Vagina (tissue), 2 donors: ENCODE data around the gene SMARCD3. TPM values are rescaled to one million over a fixed set of nuclear protein-coding genes. Genes with fewer than 3 reads are reported as not detected.

ENCODE experiments used
- DNase-seq, 2 donors: peaks; one replicate each; pipeline ENCODE4 v3.0.0-alpha.2; 2017; ENCODE audit errors: extremely low spot score in 2 of 2
- H3K27ac ChIP-seq: fragments of 200-600 bp; sonication (generic); one replicate; pipeline ENCODE4 v1.5.1; 2019
- H3K27me3 ChIP-seq: fragments of 200-600 bp; sonication (generic); one replicate; pipeline ENCODE4 v1.5.1; 2019
- H3K36me3 ChIP-seq, 2 donors: fragments of 200-600 bp; sonication (generic); one replicate each; pipeline ENCODE4 v1.5.1; 2017 to 2019
- H3K4me1 ChIP-seq: fragments of 200-600 bp; sonication (generic); one replicate; pipeline ENCODE4 v1.5.1; 2019
- H3K4me3 ChIP-seq, 2 donors: fragments of 200-600 bp; sonication (generic); 1 replicate in 1 of 2; 2 replicates in 1 of 2; pipeline ENCODE4 v1.5.1; 2016 to 2019
- H3K9me3 ChIP-seq: fragments of 200-600 bp; sonication (generic); one replicate; pipeline ENCODE4 v1.5.1; 2019
- POLR2A ChIP-seq, 2 donors: fragments of 450-650 bp; IDR thresholded peaks; one replicate each; pipeline ENCODE4 v1.6.1; 2017; ENCODE audit warnings: antibody characterized with exemption in 2 of 2, mild to moderate bottlenecking in 2 of 2, moderate library complexity in 2 of 2
- POLR2AphosphoS5 ChIP-seq, 2 donors: sonication (generic); formaldehyde crosslinking; IDR thresholded peaks; one replicate each; pipeline ENCODE4 v1.9.0; 2017; ENCODE audit warnings: antibody characterized with exemption in 2 of 2, mild to moderate bottlenecking in 2 of 2, low read depth in 1 of 2; ENCODE audit not compliant: insufficient read depth in 1 of 2
- intact Hi-C: fragments of 100-400 bp; cut with DNase I; formaldehyde crosslinking; loops from one replicate; pipeline ENCODE4 v1.15.1; 2023
- total RNA-seq: library from RNA; depleted of rRNA; stranded (reverse); fragments of >200 nt; gene quantifications from one replicate; pipeline ENCODE4 v1.2.3, GENCODE V29; 2016
- TF ChIP-seq, protein P1 (sequence below), 3 experiments: fragments of 450-650 bp in 2 of 3; fragments of 200-600 bp in 1 of 3; sonication (generic) in 1 of 3; IDR thresholded peaks; one replicate each; pipeline ENCODE4 v1.5.1; 2017 to 2019; ENCODE audit warnings: antibody characterized with exemption in 3 of 3, mild to moderate bottlenecking in 2 of 3, moderate library complexity in 2 of 3

SMARCD3 gene
- total RNA-seq, 1 donor from 2014 or later, result 39.8 TPM

DNA sequence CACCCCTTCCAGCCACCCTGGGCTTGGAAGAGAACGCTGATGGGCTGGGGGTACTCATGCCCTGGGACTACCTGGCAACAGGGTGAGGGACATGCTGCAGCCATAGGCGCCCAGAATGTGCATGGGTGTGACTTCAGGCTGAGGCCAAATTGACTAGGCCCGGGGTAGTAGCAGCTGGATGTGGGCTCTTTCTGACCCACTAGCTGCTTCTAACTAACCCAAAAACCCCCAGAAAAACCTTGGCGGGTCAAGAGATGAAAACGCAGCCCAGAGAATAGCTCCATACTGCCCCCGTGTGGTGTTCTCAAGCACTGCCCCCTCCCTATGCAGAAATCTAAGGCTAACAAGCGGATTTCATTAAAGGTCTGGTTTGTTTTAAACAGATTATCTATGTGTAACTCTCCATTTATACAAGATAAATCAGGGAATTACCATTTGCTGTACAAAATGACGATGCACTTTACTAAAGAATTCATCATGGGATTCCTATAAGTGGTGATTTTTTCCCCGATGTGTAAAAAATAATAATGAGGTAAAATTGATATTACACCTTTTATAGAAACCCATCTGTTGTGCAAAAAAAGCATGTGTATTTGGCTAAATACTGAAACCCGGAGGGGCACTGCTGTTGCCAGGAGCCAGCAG is 4.2 kb downstream of the SMARCD3 start:
- no peaks in the 10 kb centered on the region for H3K9me3 ChIP-seq
- TF ChIP-seq, protein P1, sequence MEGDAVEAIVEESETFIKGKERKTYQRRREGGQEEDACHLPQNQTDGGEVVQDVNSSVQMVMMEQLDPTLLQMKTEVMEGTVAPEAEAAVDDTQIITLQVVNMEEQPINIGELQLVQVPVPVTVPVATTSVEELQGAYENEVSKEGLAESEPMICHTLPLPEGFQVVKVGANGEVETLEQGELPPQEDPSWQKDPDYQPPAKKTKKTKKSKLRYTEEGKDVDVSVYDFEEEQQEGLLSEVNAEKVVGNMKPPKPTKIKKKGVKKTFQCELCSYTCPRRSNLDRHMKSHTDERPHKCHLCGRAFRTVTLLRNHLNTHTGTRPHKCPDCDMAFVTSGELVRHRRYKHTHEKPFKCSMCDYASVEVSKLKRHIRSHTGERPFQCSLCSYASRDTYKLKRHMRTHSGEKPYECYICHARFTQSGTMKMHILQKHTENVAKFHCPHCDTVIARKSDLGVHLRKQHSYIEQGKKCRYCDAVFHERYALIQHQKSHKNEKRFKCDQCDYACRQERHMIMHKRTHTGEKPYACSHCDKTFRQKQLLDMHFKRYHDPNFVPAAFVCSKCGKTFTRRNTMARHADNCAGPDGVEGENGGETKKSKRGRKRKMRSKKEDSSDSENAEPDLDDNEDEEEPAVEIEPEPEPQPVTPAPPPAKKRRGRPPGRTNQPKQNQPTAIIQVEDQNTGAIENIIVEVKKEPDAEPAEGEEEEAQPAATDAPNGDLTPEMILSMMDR (IDR thresholded peaks at IDR 0.05), result peak in 2 of 3 experiments; percentile 64 to 71
- TF ChIP-seq POLR2A (IDR thresholded peaks at IDR 0.05), result no peak
- no peak for DNase-seq
- peaks cover 57% of the 10 kb centered on the region for H3K4me1 ChIP-seq
- H3K27me3 ChIP-seq, result no peaks in the 10 kb centered on the region
- no peaks in the 10 kb centered on the region for H3K36me3 ChIP-seq
- intact Hi-C loops, result no loop called here
- no peak overlapping the region for H3K27ac ChIP-seq
- H3K4me3 ChIP-seq, result no peak overlapping the region

GRCh38 chr7:151243408-151244195 is 4.9 kb downstream of the SMARCD3 start:
- H3K9me3 ChIP-seq, result no peaks in the 10 kb centered on the region
- peaks cover 56% of the 10 kb centered on the region for H3K4me1 ChIP-seq
- TF ChIP-seq POLR2A (IDR thresholded peaks at IDR 0.05), result no peak
- H3K36me3 ChIP-seq, result peaks cover 0 to 5% of the 10 kb centered on the region in 2 donors
- DNase-seq, result no peak
- H3K4me3 ChIP-seq, result no peak overlapping the region
- H3K27me3 ChIP-seq, result no peaks in the 10 kb centered on the region
- intact Hi-C loops, result no loop called here
- no peak overlapping the region for H3K27ac ChIP-seq

- H3K27me3 ChIP-seq, result no peaks in the 10 kb centered on the region
- H3K27ac ChIP-seq, result no peak overlapping the region
- TF ChIP-seq POLR2A (IDR thresholded peaks at IDR 0.05) (no peak), POLR2AphosphoS5 (IDR thresholded peaks at IDR 0.05; ENCODE audit: insufficient read depth in 1 of 2, low read depth in 1 of 2) (no peak)
- TF ChIP-seq, protein P1 (IDR thresholded peaks at IDR 0.05), result no peak
- H3K4me1 ChIP-seq, result peaks cover 52% of the 10 kb centered on the region
- no peaks in the 10 kb centered on the region for H3K9me3 ChIP-seq
- no peak overlapping the region for H3K4me3 ChIP-seq
- no peak for DNase-seq
- H3K36me3 ChIP-seq, result peaks cover 0 to 11% of the 10 kb centered on the region in 2 donors
- intact Hi-C loops, result no loop called here
Observed at GRCh38 chr7:151243045-151243349, 5.5 kb downstream of the SMARCD3 start.

DNA sequence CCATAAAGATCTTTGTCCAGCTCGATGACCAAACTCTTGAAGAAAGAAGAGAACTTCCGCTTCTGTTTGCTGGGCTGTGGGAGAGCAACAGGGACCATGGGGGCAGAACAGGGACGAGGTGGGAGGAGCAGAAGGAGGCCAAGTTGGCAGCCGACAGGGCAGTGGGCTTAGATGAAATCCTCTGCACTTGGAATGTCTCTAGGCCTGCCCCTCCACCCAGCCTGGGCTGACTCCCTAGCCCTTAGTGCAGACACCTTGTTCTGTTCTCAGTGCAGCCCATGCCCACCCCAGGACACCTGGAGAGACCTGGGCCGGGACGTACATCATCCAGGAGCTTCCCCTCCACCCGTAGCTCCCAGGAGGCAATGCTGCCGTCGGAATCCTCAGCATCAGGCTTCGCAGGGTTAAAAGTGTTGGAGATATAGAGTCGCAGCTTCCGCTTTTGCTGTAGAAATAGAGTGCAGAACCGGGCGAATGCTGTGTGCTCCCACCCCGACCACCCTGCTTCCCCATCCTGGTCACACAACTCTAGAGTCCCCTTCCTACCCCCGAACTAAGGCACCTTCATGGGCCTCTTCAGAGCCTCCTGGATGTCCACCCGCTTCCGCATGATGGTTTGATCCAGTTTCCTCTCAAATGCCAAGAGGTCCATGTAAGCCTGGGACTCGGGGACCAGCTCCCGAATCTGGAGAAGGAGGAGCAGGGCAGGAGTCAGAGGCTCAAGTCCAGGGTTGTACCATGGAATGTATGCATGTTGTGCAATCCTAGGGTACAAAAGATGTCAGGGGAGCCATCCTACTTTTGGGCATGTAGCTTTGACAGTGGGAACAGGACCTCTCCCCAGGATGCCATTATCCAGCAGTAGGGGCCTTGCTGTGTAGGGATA is 6.1 kb downstream of the SMARCD3 start:
- peaks cover 46% of the 10 kb centered on the region for H3K4me1 ChIP-seq
- H3K27me3 ChIP-seq, result no peaks in the 10 kb centered on the region
- TF ChIP-seq POLR2A (IDR thresholded peaks at IDR 0.05) (no peak), POLR2AphosphoS5 (IDR thresholded peaks at IDR 0.05; ENCODE audit: insufficient read depth in 1 of 2, low read depth in 1 of 2) (no peak)
- no peaks in the 10 kb centered on the region for H3K9me3 ChIP-seq
- intact Hi-C loops, result no loop called here
- no peak overlapping the region for H3K27ac ChIP-seq
- H3K4me3 ChIP-seq, result no peak overlapping the region
- no peak for DNase-seq
- H3K36me3 ChIP-seq, result peaks cover 0 to 17% of the 10 kb centered on the region in 2 donors

DNA sequence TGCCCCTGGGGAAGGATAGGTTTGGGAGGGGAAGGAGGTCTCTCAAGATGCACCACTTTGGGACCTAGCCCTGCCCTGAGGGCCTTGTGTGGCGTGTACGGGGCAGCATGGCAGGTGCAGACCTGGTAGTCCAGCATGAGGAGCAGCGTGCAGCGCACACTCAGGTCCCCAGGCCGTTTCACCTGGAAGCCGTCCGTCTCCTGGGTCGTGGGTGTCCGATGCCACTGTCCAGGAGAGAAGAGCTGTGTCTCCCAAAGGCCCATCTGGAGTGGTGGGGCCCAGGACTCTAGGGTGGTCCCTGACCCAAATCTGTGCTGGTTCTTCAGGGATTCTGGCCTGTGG is 6.8 kb downstream of the SMARCD3 start:
- peaks cover 0 to 20% of the 10 kb centered on the region in 2 donors for H3K36me3 ChIP-seq
- TF ChIP-seq POLR2AphosphoS5 (IDR thresholded peaks at IDR 0.05; ENCODE audit: insufficient read depth in 1 of 2, low read depth in 1 of 2), result no peak
- TF ChIP-seq, protein P1 (IDR thresholded peaks at IDR 0.05), result no peak
- TF ChIP-seq POLR2A (IDR thresholded peaks at IDR 0.05), result no peak
- peaks cover 39% of the 10 kb centered on the region for H3K4me1 ChIP-seq
- DNase-seq, result no peak
- no peak overlapping the region for H3K27ac ChIP-seq
- no peaks in the 10 kb centered on the region for H3K9me3 ChIP-seq
- intact Hi-C loops, result no loop called here
- H3K4me3 ChIP-seq, result no peak overlapping the region
- H3K27me3 ChIP-seq, result no peaks in the 10 kb centered on the region
